Nephron progenitor cell (in vitro differentiated cells): Measurements from ENCODE around the gene MTFP1.

Experiments used
- DNase-seq: peaks from one replicate; pipeline ENCODE4 v3.0.0; 2021
- H3K27ac Mint-ChIP-seq: 2 replicates; pipeline ENCODE4 v1.8.0; 2021; ENCODE audit warnings: mild to moderate bottlenecking, moderate library complexity, mixed read lengths
- H3K27me3 Mint-ChIP-seq: 2 replicates; pipeline ENCODE4 v1.8.0; 2021; ENCODE audit warnings: mild to moderate bottlenecking, low read depth, mixed read lengths; ENCODE audit not compliant: poor library complexity
- H3K36me3 Mint-ChIP-seq: 2 replicates; pipeline ENCODE4 v1.8.0; 2021; ENCODE audit warnings: low read depth, mixed read lengths
- H3K4me1 Mint-ChIP-seq: 2 replicates; pipeline ENCODE4 v1.8.0; 2021; ENCODE audit warnings: mixed read lengths
- H3K4me3 Mint-ChIP-seq: 2 replicates; pipeline ENCODE4 v1.8.0; 2021; ENCODE audit warnings: mild to moderate bottlenecking, moderate library complexity, mixed read lengths
- H3K9me3 Mint-ChIP-seq: 2 replicates; pipeline ENCODE4 v1.8.0; 2021; ENCODE audit warnings: mild to moderate bottlenecking, moderate library complexity, mixed read lengths
- CTCF ChIP-seq: fragments of 200-600 bp; sonication (generic); IDR thresholded peaks from 2 replicates; pipeline ENCODE4 v1.5.0; 2021; ENCODE audit warnings: antibody characterized with exemption

MTFP1 gene

GRCh38 chr22:30426388-30427353 lies 1.1 kb downstream of the MTFP1 start:
- H3K36me3 Mint-ChIP-seq: peaks cover 17% of the 10 kb centered on the region
- peak; percentile 74 for DNase-seq
- peak; percentile 48 for TF ChIP-seq CTCF

GRCh38 chr22:30427871-30428270 lies 2.3 kb downstream of the MTFP1 start:
- Mint-ChIP-seq H3K4me1 (peaks cover 25% of the 10 kb centered on the region), H3K9me3 (no peaks in the 10 kb centered on the region), H3K27ac (no peak overlapping the region), H3K4me3 (peak overlapping the region; percentile 60), H3K27me3 (peaks cover 6% of the 10 kb centered on the region), H3K36me3 (peaks cover 17% of the 10 kb centered on the region)
- TF ChIP-seq CTCF: no peak
- no peak for DNase-seq

More at GRCh38 chr22:30426388-30427353, 1.1 kb downstream of the MTFP1 start:
- Mint-ChIP-seq H3K4me1 (peaks cover 37% of the 10 kb centered on the region), H3K4me3 (peak overlapping the region; percentile 91), H3K27me3 (peaks cover 6% of the 10 kb centered on the region), H3K9me3 (no peaks in the 10 kb centered on the region), H3K27ac (no peak overlapping the region)

- peaks cover 6% of the 10 kb centered on the region for H3K27me3 Mint-ChIP-seq
- H3K9me3 Mint-ChIP-seq: no peaks in the 10 kb centered on the region
- TF ChIP-seq CTCF: no peak
- H3K27ac Mint-ChIP-seq: peak overlapping the region; percentile 71
- peaks cover 19% of the 10 kb centered on the region for H3K4me1 Mint-ChIP-seq
- peaks cover 17% of the 10 kb centered on the region for H3K36me3 Mint-ChIP-seq
- H3K4me3 Mint-ChIP-seq: no peak overlapping the region
- no peak for DNase-seq
Observed at GRCh38 chr22:30429887-30430286, 4.3 kb downstream of the MTFP1 start.

GRCh38 chr22:30430933-30431332 lies 5.4 kb downstream of the MTFP1 start:
- peaks cover 15% of the 10 kb centered on the region for H3K4me1 Mint-ChIP-seq
- TF ChIP-seq CTCF: no peak
- H3K9me3 Mint-ChIP-seq: no peaks in the 10 kb centered on the region
- H3K4me3 Mint-ChIP-seq: no peak overlapping the region
- no peak overlapping the region for H3K27ac Mint-ChIP-seq
- DNase-seq: no peak
- H3K36me3 Mint-ChIP-seq: peaks cover 17% of the 10 kb centered on the region
- H3K27me3 Mint-ChIP-seq: peaks cover 11% of the 10 kb centered on the region

- Mint-ChIP-seq H3K27me3 (peaks cover 15% of the 10 kb centered on the region), H3K27ac (no peak overlapping the region), H3K9me3 (no peaks in the 10 kb centered on the region), H3K36me3 (peaks cover 15% of the 10 kb centered on the region), H3K4me1 (peaks cover 6% of the 10 kb centered on the region), H3K4me3 (no peak overlapping the region)
- TF ChIP-seq CTCF: no peak
- no peak for DNase-seq
Observed at GRCh38 chr22:30432096-30432495, 6.5 kb downstream of the MTFP1 start.
